Measurements from ENCODE around the gene IKZF5.

- TF ChIP-seq GABPA (tag; conservative IDR thresholded peaks at IDR 0.05; ENCODE audit: low read depth) (no peak), RBBP5 (IDR thresholded peaks at IDR 0.05; ENCODE audit: borderline replicate concordance, insufficient read depth, low read length, poor library complexity, severe bottlenecking) (no peak)
Measured at GRCh38 chr10:122974543-122975064, 34.0 kb downstream of the IKZF5 start.

Data from K562 (cell line).